DND-41 (cell line): ENCODE measurements around the gene VPS13C.
"Not testable (repeated sequence)": the region's sequence is repeated elsewhere in the genome, so short reads cannot be mapped to it uniquely, and the experiment has no call there.

Experiments
- EZH2 ChIP-seq: IDR thresholded peaks from 3 replicates; pipeline ENCODE4 v1.6.1; 2012; ENCODE audit warnings: borderline replicate concordance, low read depth, mild to moderate bottlenecking, moderate library complexity, low read length, inconsistent platforms; ENCODE audit not compliant: severe bottlenecking
- TF ChIP-seq, protein P1 (sequence below): IDR thresholded peaks from 2 replicates; pipeline ENCODE4 v1.5.1; 2012; ENCODE audit warnings: borderline replicate concordance, low read length, moderate library complexity, mild to moderate bottlenecking; ENCODE audit not compliant: poor library complexity, severe bottlenecking; ENCODE audit errors: extremely low read depth

DNA sequence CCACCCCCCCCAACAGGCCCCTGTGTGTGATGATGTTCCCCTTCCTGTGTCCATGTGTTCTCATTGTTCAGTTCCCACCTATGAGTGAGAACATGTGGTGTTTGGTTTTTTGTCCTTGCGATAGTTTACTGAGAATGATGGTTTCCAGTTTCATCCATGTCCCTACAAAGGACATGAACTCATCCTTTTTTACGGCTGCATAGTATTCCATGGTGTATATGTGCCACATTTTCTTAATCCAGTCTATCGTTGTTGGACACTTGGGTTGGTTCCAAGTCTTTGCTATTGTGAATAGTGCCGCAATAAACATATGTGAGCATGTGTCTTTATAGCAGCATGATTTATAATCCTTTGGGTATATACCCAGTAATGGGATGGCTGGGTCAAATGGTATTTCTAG is 12.0 kb downstream of the VPS13C start:
- not testable (repeated sequence) for TF ChIP-seq EZH2
- TF ChIP-seq, protein P1, sequence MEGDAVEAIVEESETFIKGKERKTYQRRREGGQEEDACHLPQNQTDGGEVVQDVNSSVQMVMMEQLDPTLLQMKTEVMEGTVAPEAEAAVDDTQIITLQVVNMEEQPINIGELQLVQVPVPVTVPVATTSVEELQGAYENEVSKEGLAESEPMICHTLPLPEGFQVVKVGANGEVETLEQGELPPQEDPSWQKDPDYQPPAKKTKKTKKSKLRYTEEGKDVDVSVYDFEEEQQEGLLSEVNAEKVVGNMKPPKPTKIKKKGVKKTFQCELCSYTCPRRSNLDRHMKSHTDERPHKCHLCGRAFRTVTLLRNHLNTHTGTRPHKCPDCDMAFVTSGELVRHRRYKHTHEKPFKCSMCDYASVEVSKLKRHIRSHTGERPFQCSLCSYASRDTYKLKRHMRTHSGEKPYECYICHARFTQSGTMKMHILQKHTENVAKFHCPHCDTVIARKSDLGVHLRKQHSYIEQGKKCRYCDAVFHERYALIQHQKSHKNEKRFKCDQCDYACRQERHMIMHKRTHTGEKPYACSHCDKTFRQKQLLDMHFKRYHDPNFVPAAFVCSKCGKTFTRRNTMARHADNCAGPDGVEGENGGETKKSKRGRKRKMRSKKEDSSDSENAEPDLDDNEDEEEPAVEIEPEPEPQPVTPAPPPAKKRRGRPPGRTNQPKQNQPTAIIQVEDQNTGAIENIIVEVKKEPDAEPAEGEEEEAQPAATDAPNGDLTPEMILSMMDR = not testable (repeated sequence)
